ENCODE data around the gene HDAC9. TPM values are rescaled to one million over a fixed set of nuclear protein-coding genes. Genes with fewer than 3 reads are reported as not detected.

The HDAC9 gene
- polyA plus RNA-seq, 2 of the 4 experiments (the other 2 are of a cell fraction) = 0.05 to 0.26 TPM

DNA sequence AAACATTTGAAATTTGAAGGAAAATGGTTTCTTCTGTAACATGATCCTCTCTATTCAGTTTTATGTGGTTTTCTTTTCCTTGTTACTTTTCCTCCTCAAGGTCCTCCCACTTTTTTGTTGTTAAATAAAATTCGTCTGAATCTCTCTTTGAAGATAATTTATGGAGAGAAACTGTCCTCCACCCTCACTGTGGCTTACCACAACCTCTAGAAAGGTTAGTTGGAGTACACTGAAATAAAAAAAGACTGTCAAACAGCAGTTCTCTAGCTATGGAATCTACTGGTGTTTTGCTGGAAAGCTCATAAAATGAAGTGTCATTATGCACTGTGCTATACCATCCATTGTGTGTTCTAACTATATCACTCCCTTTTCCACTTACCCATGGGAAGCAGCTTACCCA is 189.4 kb downstream of the HDAC9 start:
- TF ChIP-seq FOXS1 (CRISPR knock-in tag; IDR thresholded peaks at IDR 0.05) (no peak), ESRRA (IDR thresholded peaks at IDR 0.05; ENCODE audit: borderline replicate concordance, low read length) (no peak), ZC3H11A (IDR thresholded peaks at IDR 0.05) (no peak), NFE2L2 (conservative IDR thresholded peaks at IDR 0.05; ENCODE audit: low read length) (no peak), RNF2 (IDR thresholded peaks at IDR 0.05; ENCODE audit: borderline replicate concordance, low read depth) (no peak), HDAC2 (IDR thresholded peaks at IDR 0.05) (no peak), MYC (IDR thresholded peaks at IDR 0.05; ENCODE audit: borderline replicate concordance, low read length) (no peak), EHF (CRISPR knock-in tag; IDR thresholded peaks at IDR 0.05) (no peak), MAZ (IDR thresholded peaks at IDR 0.05; ENCODE audit: borderline replicate concordance, low read depth, low read length) (no peak), TP53 (CRISPR knock-in tag; IDR thresholded peaks at IDR 0.05) (no peak), SMC3 (IDR thresholded peaks at IDR 0.05) (no peak), ZSCAN20 (CRISPR knock-in tag; IDR thresholded peaks at IDR 0.05) (no peak), GATA3 (IDR thresholded peaks at IDR 0.05; ENCODE audit: borderline replicate concordance) (no peak), HOXA7 (CRISPR knock-in tag; IDR thresholded peaks at IDR 0.05) (no peak), KDM1A (IDR thresholded peaks at IDR 0.05; ENCODE audit: low read depth) (no peak), CBX2 (IDR thresholded peaks at IDR 0.05; ENCODE audit: borderline replicate concordance, low read depth) (no peak), ZNF302 (CRISPR knock-in tag; IDR thresholded peaks at IDR 0.05) (no peak), TFCP2L1 (CRISPR knock-in tag; IDR thresholded peaks at IDR 0.05) (no peak)
- TF ChIP-seq, protein P1, sequence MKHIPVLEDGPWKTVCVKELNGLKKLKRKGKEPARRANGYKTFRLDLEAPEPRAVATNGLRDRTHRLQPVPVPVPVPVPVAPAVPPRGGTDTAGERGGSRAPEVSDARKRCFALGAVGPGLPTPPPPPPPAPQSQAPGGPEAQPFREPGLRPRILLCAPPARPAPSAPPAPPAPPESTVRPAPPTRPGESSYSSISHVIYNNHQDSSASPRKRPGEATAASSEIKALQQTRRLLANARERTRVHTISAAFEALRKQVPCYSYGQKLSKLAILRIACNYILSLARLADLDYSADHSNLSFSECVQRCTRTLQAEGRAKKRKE (CRISPR knock-in tag; IDR thresholded peaks at IDR 0.05; ENCODE audit: low read depth) = no peak
- TF ChIP-seq, protein P2, sequence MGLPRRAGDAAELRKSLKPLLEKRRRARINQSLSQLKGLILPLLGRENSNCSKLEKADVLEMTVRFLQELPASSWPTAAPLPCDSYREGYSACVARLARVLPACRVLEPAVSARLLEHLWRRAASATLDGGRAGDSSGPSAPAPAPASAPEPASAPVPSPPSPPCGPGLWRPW (IDR thresholded peaks at IDR 0.05) = no peak
- H3K4me3 ChIP-seq = no peak overlapping the region
- no peak for ATAC-seq
- no peaks in the 10 kb centered on the region for H3K9me3 ChIP-seq
- no peaks in the 10 kb centered on the region for H3K4me1 ChIP-seq
- no peak for FAIRE-seq
- H3K27ac ChIP-seq = no peak overlapping the region
- POLR2A ChIA-PET = no interaction called here
- no peak overlapping the region for H3K4me2 ChIP-seq
- no peak for DNase-seq (ENCODE audit: low read depth in 1 of 2, low spot score in 1 of 2)
- CTCF ChIA-PET = no interaction called here
- WGBS (ENCODE audit: missing lambda C conversion rate) = 10% methylated on average over 1 of the region's 1 CpG

DNA sequence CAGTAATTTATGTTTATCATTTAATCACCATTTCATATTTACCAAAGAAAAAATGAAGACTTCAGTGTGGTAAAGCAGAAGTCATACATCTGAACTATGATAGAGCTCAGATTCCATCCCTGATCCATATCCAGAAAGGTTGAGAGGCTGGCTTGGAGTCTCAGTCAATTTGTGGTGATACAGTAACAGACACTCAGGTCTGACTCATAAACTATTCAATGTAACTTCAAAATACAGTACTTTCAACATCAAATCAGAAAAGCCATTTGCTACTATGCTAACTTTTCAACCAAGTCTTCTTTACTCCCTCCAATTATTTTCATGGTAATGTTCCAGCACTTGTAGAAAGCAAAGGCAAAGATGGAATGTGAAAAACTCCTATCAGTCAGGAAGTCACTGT is 190.4 kb downstream of the HDAC9 start:
- FAIRE-seq = no peak
- H3K27ac ChIP-seq = no peak overlapping the region
- no peak for ATAC-seq
- H3K4me3 ChIP-seq = no peak overlapping the region
- no peaks in the 10 kb centered on the region for H3K4me1 ChIP-seq
- ChIA-PET CTCF (no interaction called here), POLR2A (no interaction called here)
- DNase-seq (ENCODE audit: low read depth in 1 of 2, low spot score in 1 of 2) = no peak
- TF ChIP-seq MAZ (IDR thresholded peaks at IDR 0.05; ENCODE audit: borderline replicate concordance, low read depth, low read length) (no peak), RAD21 (conservative IDR thresholded peaks at IDR 0.05 in 1 of 2, IDR thresholded peaks at IDR 0.05 in 1 of 2) (no peak), HEYL (CRISPR knock-in tag; IDR thresholded peaks at IDR 0.05) (no peak), ESRRA (IDR thresholded peaks at IDR 0.05; ENCODE audit: borderline replicate concordance, low read length) (no peak), EHF (CRISPR knock-in tag; IDR thresholded peaks at IDR 0.05) (no peak), BHLHE40 (IDR thresholded peaks at IDR 0.05; ENCODE audit: low read depth, low read length) (no peak), RNF2 (IDR thresholded peaks at IDR 0.05; ENCODE audit: borderline replicate concordance, low read depth) (no peak), HOXB5 (CRISPR knock-in tag; IDR thresholded peaks at IDR 0.05) (no peak)
- H3K4me2 ChIP-seq = no peak overlapping the region
- H3K9me3 ChIP-seq = no peaks in the 10 kb centered on the region

DNA sequence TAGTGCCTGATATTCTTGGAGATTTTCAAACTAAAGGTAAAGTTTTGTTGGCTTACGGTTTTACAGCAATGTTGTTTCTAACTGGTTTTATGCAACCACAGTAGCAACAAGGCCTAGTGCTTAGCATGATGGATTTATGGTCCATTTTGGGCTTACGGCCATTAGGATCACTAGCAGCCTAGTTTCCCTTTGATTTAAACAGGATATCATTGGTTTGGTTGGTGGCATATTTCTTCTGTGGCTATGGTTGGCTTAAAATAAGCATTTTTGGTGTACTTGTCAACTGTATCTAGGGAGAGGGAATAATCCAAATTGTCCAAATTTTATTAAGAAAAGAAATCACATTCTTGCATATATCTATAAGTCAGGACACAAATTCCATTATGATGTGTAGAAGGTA is 194.0 kb downstream of the HDAC9 start:
- ChIA-PET CTCF (no interaction called here), POLR2A (no interaction called here)
- Histone ChIP-seq H3K4me1 (no peaks in the 10 kb centered on the region), H3K4me3 (no peak overlapping the region), H3K9me3 (no peaks in the 10 kb centered on the region), H3K27ac (no peak overlapping the region), H3K4me2 (no peak overlapping the region)
- TF ChIP-seq ZNF302 (CRISPR knock-in tag; IDR thresholded peaks at IDR 0.05) (no peak), TP53 (CRISPR knock-in tag; IDR thresholded peaks at IDR 0.05) (no peak), MAZ (IDR thresholded peaks at IDR 0.05; ENCODE audit: borderline replicate concordance, low read depth, low read length) (no peak), CBX2 (IDR thresholded peaks at IDR 0.05; ENCODE audit: borderline replicate concordance, low read depth) (no peak), CEBPB (IDR thresholded peaks at IDR 0.05) (no peak), JUN (IDR thresholded peaks at IDR 0.05) (no peak), KDM5A (IDR thresholded peaks at IDR 0.05) (no peak), MYC (IDR thresholded peaks at IDR 0.05; ENCODE audit: borderline replicate concordance, low read length) (no peak), PHF8 (IDR thresholded peaks at IDR 0.05; ENCODE audit: borderline replicate concordance, low read depth) (no peak), KDM1A (IDR thresholded peaks at IDR 0.05; ENCODE audit: low read depth) (no peak), CBX8 (IDR thresholded peaks at IDR 0.05) (no peak), ZSCAN20 (CRISPR knock-in tag; IDR thresholded peaks at IDR 0.05) (no peak)
- TF ChIP-seq, protein P3, sequence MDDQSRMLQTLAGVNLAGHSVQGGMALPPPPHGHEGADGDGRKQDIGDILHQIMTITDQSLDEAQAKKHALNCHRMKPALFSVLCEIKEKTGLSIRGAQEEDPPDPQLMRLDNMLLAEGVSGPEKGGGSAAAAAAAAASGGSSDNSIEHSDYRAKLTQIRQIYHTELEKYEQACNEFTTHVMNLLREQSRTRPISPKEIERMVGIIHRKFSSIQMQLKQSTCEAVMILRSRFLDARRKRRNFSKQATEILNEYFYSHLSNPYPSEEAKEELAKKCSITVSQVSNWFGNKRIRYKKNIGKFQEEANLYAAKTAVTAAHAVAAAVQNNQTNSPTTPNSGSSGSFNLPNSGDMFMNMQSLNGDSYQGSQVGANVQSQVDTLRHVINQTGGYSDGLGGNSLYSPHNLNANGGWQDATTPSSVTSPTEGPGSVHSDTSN (IDR thresholded peaks at IDR 0.05) = no peak
- TF ChIP-seq, protein P4, sequence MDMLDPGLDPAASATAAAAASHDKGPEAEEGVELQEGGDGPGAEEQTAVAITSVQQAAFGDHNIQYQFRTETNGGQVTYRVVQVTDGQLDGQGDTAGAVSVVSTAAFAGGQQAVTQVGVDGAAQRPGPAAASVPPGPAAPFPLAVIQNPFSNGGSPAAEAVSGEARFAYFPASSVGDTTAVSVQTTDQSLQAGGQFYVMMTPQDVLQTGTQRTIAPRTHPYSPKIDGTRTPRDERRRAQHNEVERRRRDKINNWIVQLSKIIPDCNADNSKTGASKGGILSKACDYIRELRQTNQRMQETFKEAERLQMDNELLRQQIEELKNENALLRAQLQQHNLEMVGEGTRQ (IDR thresholded peaks at IDR 0.05) = no peak
- whole genome bisulfite sequencing (ENCODE audit: missing lambda C conversion rate) = 32% methylated on average over 2 of the region's 2 CpGs
- DNase-seq (ENCODE audit: low read depth in 1 of 2, low spot score in 1 of 2) (no peak), ATAC-seq (no peak), FAIRE-seq (no peak)
